ENCODE results near the gene PRB2. TPM values are rescaled to one million over a fixed set of nuclear protein-coding genes. Genes with fewer than 3 reads are reported as not detected.

PRB2 gene
- not detected in 5 replicates for total RNA-seq (2022; extraction: Qiagen RNA extraction)

DNA sequence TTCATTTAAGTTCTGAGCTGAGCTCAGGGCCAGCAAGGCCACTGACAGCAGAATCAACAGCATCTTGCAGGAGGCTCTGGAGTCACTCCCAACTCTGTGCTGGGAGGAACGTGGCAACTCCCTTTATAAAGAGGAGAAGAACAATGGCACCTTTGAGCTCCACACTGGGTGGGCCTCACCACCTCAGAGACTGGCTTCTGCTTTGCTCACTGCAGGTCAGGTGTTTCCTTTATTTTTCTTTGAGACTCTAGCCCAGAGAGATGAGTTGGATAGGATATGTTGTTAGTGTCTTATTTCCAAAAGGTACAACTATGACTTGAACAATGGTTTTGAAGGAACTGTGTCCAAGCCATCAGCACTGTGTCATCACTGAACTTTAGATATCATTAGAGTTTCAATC, at the start of gene PRB2:
Gene PRB2, minus strand, starts transcription at position 101 of the 400 bp plus-strand sequence. Its CDS starts 38 bp downstream, at position 63.

Other genes starting within 250 kb of the PRB2 start
- gene SMIM10L1, start 224.4 kb downstream of the PRB2 start, total RNA-seq (2022; extraction: Qiagen RNA extraction), result 8.0 to 8.5 TPM (median 8.2 TPM) in 5 replicates
- not detected in 5 replicates for gene TAS2R42, start 208.6 kb downstream of the PRB2 start, total RNA-seq (2022; extraction: Qiagen RNA extraction)
- gene PRB3, start 125.9 kb downstream of the PRB2 start, total RNA-seq (2022; extraction: Qiagen RNA extraction), result not detected in 5 replicates
- not detected in 5 replicates for gene PRB4, start 85.1 kb downstream of the PRB2 start, total RNA-seq (2022; extraction: Qiagen RNA extraction)